Osteocyte (in vitro differentiated cells): ENCODE results near the gene STARD3. TPM values are rescaled to one million over a fixed set of nuclear protein-coding genes. Genes with fewer than 3 reads are reported as not detected.

Experiments used
- DNase-seq: peaks from one replicate; pipeline ENCODE4 v3.0.0; 2021; ENCODE audit warnings: mixed read lengths; ENCODE audit not compliant: unreplicated experiment; ENCODE audit errors: extremely low spot score
- H3K27ac Mint-ChIP-seq: one replicate; pipeline ENCODE4 v1.8.0; 2021; ENCODE audit warnings: mild to moderate bottlenecking, mixed read lengths; ENCODE audit not compliant: unreplicated experiment
- H3K27me3 Mint-ChIP-seq: one replicate; pipeline ENCODE4 v1.8.0; 2021; ENCODE audit warnings: mixed read lengths; ENCODE audit not compliant: unreplicated experiment
- H3K36me3 Mint-ChIP-seq: one replicate; pipeline ENCODE4 v1.8.0; 2021; ENCODE audit warnings: mixed read lengths; ENCODE audit not compliant: unreplicated experiment
- H3K4me1 Mint-ChIP-seq: one replicate; pipeline ENCODE4 v1.8.0; 2021; ENCODE audit warnings: mixed read lengths; ENCODE audit not compliant: unreplicated experiment
- H3K4me3 Mint-ChIP-seq: one replicate; pipeline ENCODE4 v1.8.0; 2021; ENCODE audit warnings: mild to moderate bottlenecking, moderate library complexity, mixed read lengths; ENCODE audit not compliant: unreplicated experiment
- H3K9me3 Mint-ChIP-seq: one replicate; pipeline ENCODE4 v1.8.0; 2021; ENCODE audit warnings: mixed read lengths; ENCODE audit not compliant: unreplicated experiment
- total RNA-seq: library from RNA; stranded (reverse); gene quantifications from 2 replicates; pipeline ENCODE4 v1.2.1, GENCODE V29; 2021
- TF ChIP-seq, protein P1 (sequence below): fragments of 200-600 bp; sonication (generic); IDR thresholded peaks from 2 replicates; pipeline ENCODE4 v1.5.0; 2021; ENCODE audit warnings: antibody characterized with exemption, mild to moderate bottlenecking, moderate library complexity

Gene STARD3
- total RNA-seq, 1 donor from 2014 or later: 68.9 TPM

DNA sequence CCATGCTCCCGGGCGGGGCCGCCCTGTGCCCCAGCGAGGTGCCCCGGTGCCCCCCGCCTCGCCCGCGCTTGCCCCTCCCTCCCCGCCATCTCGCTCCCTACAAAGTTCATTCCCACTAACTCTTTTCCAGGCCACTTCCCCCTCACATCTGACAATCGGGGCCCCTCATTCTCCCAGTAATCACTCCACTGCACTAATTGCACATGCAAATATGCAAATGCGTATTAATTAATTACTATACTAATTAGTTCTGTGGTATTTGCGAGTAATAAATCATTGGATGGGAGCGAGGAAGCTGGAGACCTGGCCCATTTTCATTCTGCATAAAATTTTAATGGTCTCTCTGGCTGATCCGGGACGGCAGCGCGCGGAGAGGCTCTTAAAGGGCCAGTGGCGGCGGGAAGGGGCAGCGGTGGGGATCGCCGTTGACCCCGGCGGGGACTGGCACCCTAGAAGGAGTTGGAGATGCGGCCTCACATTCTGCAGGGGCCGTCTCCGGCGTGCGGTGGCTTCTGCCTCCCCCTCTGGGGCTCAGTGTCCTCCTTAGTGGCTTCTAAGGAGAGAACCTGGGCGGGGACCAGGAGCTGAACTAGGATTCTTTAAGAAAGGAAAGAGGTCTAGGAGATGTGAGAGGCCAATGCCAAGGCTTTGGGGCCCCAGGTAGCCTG is 18.6 kb upstream of the STARD3 start:
- no peak for DNase-seq
- Mint-ChIP-seq H3K27me3 (peaks cover 30% of the 10 kb centered on the region), H3K27ac (peak overlapping the region; percentile 67), H3K36me3 (no peaks in the 10 kb centered on the region), H3K4me1 (peaks cover 10% of the 10 kb centered on the region), H3K4me3 (peak overlapping the region; percentile 81), H3K9me3 (no peaks in the 10 kb centered on the region)
- TF ChIP-seq, protein P1, sequence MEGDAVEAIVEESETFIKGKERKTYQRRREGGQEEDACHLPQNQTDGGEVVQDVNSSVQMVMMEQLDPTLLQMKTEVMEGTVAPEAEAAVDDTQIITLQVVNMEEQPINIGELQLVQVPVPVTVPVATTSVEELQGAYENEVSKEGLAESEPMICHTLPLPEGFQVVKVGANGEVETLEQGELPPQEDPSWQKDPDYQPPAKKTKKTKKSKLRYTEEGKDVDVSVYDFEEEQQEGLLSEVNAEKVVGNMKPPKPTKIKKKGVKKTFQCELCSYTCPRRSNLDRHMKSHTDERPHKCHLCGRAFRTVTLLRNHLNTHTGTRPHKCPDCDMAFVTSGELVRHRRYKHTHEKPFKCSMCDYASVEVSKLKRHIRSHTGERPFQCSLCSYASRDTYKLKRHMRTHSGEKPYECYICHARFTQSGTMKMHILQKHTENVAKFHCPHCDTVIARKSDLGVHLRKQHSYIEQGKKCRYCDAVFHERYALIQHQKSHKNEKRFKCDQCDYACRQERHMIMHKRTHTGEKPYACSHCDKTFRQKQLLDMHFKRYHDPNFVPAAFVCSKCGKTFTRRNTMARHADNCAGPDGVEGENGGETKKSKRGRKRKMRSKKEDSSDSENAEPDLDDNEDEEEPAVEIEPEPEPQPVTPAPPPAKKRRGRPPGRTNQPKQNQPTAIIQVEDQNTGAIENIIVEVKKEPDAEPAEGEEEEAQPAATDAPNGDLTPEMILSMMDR: no peak

DNA sequence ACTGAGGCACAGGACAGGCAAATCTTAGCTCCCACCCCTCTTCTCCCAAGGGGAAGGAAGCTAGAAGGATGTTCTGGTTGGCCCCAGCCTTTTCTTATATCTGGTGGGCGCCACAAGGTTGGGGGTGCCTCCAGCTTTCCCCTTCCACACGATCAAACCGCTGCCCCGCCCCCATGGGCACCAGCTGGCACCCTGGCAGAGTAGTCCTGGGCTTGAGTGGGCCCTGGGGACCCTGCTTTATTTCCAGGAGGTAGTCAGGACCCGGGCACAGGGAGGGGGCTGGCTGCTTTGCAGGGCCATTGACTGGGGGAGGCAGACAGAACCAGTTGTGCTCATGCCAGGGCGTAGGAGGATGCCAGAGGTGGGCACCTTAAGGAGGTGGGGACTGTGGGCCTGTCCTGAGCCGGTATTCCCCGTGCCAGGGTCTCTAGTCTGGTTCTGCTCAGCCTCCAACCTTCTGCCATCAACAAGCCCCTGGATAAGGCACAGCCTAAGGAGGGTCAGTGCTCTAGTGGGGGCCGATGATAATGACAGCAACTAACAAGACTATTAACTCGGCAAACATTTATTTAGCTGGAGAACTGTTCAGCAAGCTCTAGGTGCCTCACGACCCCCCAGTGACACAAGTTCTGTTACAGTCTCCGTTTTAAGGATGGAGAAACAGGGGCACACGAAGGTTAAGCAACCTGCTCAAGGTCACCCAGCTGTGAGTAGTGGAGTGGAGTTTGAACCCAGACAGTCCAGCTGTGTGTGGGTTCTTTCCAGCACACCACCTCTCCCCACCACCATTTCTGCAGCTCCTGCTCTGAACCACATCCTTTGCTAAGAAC is 17.8 kb upstream of the STARD3 start:
- H3K27ac Mint-ChIP-seq: no peak overlapping the region
- no peak overlapping the region for H3K4me3 Mint-ChIP-seq
- no peaks in the 10 kb centered on the region for H3K9me3 Mint-ChIP-seq
- H3K36me3 Mint-ChIP-seq: no peaks in the 10 kb centered on the region
- peaks cover 11% of the 10 kb centered on the region for H3K4me1 Mint-ChIP-seq
- TF ChIP-seq, protein P1: no peak
- peaks cover 25% of the 10 kb centered on the region for H3K27me3 Mint-ChIP-seq
- DNase-seq: no peak

DNA sequence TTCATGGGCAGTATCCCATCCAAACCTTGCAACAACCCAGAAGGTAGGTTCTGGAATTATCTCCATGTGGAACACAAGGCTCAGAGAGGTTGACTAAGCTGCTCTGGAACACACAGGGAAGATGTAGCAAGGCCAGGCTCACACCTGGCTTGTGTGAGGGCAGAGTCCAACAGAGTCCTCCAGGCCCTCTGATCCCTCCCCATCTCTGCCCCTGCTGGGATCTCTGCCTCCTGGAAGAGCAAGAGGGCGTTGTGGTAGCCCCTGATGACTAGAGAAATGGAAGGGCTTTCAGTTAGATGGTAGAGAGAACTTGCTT is 17.2 kb upstream of the STARD3 start:
- no peaks in the 10 kb centered on the region for H3K36me3 Mint-ChIP-seq
- H3K27ac Mint-ChIP-seq: no peak overlapping the region
- H3K27me3 Mint-ChIP-seq: peaks cover 24% of the 10 kb centered on the region
- H3K4me3 Mint-ChIP-seq: no peak overlapping the region
- TF ChIP-seq, protein P1: no peak
- DNase-seq: no peak
- H3K4me1 Mint-ChIP-seq: peaks cover 11% of the 10 kb centered on the region
- no peaks in the 10 kb centered on the region for H3K9me3 Mint-ChIP-seq

DNA sequence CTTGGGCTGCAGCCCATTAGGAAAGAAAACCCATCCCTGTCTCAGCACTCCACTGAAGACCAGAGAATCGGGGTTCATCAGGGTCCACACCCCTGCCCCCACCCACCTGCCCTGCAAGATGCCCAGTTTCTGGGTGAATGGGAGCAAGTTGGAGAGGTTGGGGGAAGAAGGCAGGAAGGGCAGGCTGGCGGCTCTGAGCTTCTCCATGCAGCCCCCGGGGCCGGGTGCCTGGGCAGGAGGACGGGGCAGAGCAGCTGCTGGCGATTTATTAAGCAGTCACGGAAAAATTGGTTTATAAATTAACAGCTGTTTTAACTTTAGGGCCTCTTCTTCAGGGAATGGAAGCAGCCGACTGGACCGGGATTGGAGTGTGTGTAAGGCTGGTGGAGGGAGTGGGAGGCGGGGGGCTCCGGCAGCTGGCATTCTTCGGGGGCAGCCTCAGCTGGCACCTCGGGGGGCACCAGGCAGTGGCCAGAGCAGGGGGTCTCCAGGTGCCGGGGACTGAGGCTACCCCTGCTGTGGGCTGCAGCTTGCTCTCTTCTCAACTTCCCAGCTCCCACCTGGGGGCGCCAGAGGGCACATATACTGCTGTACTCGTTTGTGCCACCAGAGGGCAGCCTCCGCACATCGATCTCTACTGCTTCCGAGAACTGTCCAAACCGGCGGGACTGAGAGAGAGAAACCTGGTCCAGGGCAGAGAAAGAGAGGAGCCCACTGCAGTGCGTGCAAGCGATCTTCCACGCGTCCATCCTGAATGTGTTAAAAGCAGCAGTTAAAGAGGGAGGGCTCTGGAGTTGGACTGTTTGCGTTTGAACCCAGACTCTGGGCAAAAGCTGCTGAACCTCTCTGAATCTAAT is 15.2 kb upstream of the STARD3 start:
- Mint-ChIP-seq H3K4me1 (peaks cover 18% of the 10 kb centered on the region), H3K27ac (no peak overlapping the region), H3K4me3 (no peak overlapping the region), H3K27me3 (peaks cover 27% of the 10 kb centered on the region), H3K9me3 (no peaks in the 10 kb centered on the region), H3K36me3 (no peaks in the 10 kb centered on the region)
- peak; percentile 96 for DNase-seq
- TF ChIP-seq, protein P1: peak; percentile 100
